K562 (cell line): ENCODE measurements around the gene FAM83F. TPM values are rescaled to one million over a fixed set of nuclear protein-coding genes. Genes with fewer than 3 reads are reported as not detected.

Experiments used
- ATAC-seq: fragments of 200-7000 bp; cut with Tn5 transposase; 3 replicates; pipeline ENCODE4 v1.9.1; 2020; ENCODE audit warnings: moderate library complexity
- BruUV-seq: library from RNA; stranded (reverse); fragments of 400-500 nt; replicated peaks from 2 replicates; lab custom pipeline; 2021; lab: Mats Ljungman, UMichigan
- CTCF ChIA-PET: fragments of 300-600 bp; formaldehyde crosslinking; extraction: SDS; loops from one replicate; lab custom pipeline; 2021; ENCODE audit warnings: low intra/inter-chr PET ratio; lab: Yijun Ruan, JAX
- POLR2A ChIA-PET: fragments of 300-600, 350-650 bp; sonication (Branson Sonifier 250); formaldehyde crosslinking; extraction: SDS; loops from one replicate; lab custom pipeline; 2021; ENCODE audit warnings: antibody characterized with exemption, inconsistent platforms; lab: Yijun Ruan, JAX
- DNase-seq, 4 experiments: peaks; one replicate each; pipeline versions ENCODE4 v3.0.0 to v3.0.0-alpha.2; 2011 to 2018; ENCODE audit warnings: low spot score in 3 of 4, mixed read lengths in 3 of 4; ENCODE audit errors: extremely low read depth in 1 of 4
- FAIRE-seq: peaks from 2 replicates; lab custom pipeline; 2011; peaks lifted over from hg19 to GRCh38; lab: Jason Lieb, UNC
- H2AFZ ChIP-seq: 2 replicates; pipeline ENCODE4 v1.6.0; 2011; ENCODE audit warnings: low read depth, low read length, control low read depth, inconsistent platforms
- H3K27ac ChIP-seq: fragments of 200-600 bp; 3 replicates; pipeline ENCODE4 v1.8.0; 2011; ENCODE audit warnings: low read depth, mild to moderate bottlenecking, control low read depth, inconsistent platforms, low read length, moderate library complexity, mixed read lengths; ENCODE audit errors: extremely low read depth
- H3K27me3 ChIP-seq, 2 experiments: fragments of 300-600 bp in 1 of 2; 2 replicates in 1 of 2; 3 replicates in 1 of 2; pipeline versions ENCODE4 v1.6.0 to v1.8.0; 2011; ENCODE audit warnings: inconsistent platforms in 2 of 2, low read length in 2 of 2, mild to moderate bottlenecking in 1 of 2, mixed read lengths in 1 of 2, moderate library complexity in 1 of 2; ENCODE audit not compliant: control insufficient read depth in 2 of 2, insufficient read depth in 2 of 2
- H3K36me3 ChIP-seq: fragments of 300-600 bp; 3 replicates; pipeline ENCODE4 v1.8.0; 2011; ENCODE audit warnings: mild to moderate bottlenecking, low read length, inconsistent platforms; ENCODE audit not compliant: control insufficient read depth, insufficient read depth
- H3K4me1 ChIP-seq, 2 experiments: fragments of 200-600 bp in 1 of 2; replicated peaks in 1 of 2; 2 replicates in 1 of 2; 3 replicates in 1 of 2; pipeline versions ENCODE4 v1.5.1 to v1.8.0; 2011; ENCODE audit warnings: inconsistent platforms in 2 of 2, low read length in 2 of 2, mild to moderate bottlenecking in 1 of 2, mixed read lengths in 1 of 2, moderate library complexity in 1 of 2; ENCODE audit not compliant: control insufficient read depth in 2 of 2, insufficient read depth in 2 of 2
- H3K4me2 ChIP-seq: 2 replicates; pipeline ENCODE4 v1.6.1; 2011; ENCODE audit warnings: low read length, control low read depth, inconsistent platforms, mixed read lengths; ENCODE audit not compliant: insufficient read depth
- H3K4me3 ChIP-seq: fragments of 200-600 bp; sonication (generic), shearing (Covaris generic); 2 replicates; pipeline ENCODE4 v1.5.1; 2016; ENCODE audit warnings: control low read depth, inconsistent platforms
- H3K79me2 ChIP-seq: fragments of 200-600 bp; 3 replicates; pipeline ENCODE4 v1.8.0; 2011; ENCODE audit warnings: low read length, inconsistent platforms; ENCODE audit not compliant: control insufficient read depth, insufficient read depth
- H3K9ac ChIP-seq, 2 experiments: 2 replicates each; pipeline versions ENCODE4 v1.6.0 to v1.6.1; 2011; ENCODE audit warnings: low read depth in 2 of 2, low read length in 2 of 2, control low read depth in 1 of 2, inconsistent platforms in 1 of 2, mild to moderate bottlenecking in 1 of 2, mixed read lengths in 1 of 2; ENCODE audit not compliant: insufficient read depth in 1 of 2
- H3K9me1 ChIP-seq: one replicate; pipeline ENCODE4 v1.6.0; 2011; ENCODE audit warnings: inconsistent platforms, mild to moderate bottlenecking, low read length, moderate library complexity; ENCODE audit not compliant: control insufficient read depth, insufficient read depth
- H3K9me3 ChIP-seq: replicated peaks from 2 replicates; pipeline ENCODE4 v1.5.1; 2011; ENCODE audit warnings: low read depth, low read length, inconsistent platforms; ENCODE audit not compliant: control insufficient read depth, insufficient read depth
- H4K20me1 ChIP-seq: replicated peaks from 2 replicates; pipeline ENCODE4 v1.6.1; 2011; ENCODE audit warnings: low read length, inconsistent platforms, mixed read lengths; ENCODE audit not compliant: control insufficient read depth, insufficient read depth
- BCL6 ChIP-seq: fragments of 250-450 bp; sonication (Bioruptor Pico); IDR thresholded peaks from 2 replicates; pipeline ENCODE4 v1.4.0; 2020
- C11orf30 ChIP-seq: fragments of 450-650 bp; IDR thresholded peaks from 2 replicates; pipeline ENCODE4 v1.6.1; 2016; ENCODE audit warnings: low read depth, mild to moderate bottlenecking
- CTCFL ChIP-seq: IDR thresholded peaks from 2 replicates; pipeline ENCODE4 v1.6.1; 2011; ENCODE audit warnings: borderline replicate concordance, low read depth, mild to moderate bottlenecking, moderate library complexity, low read length; ENCODE audit not compliant: insufficient read depth, poor library complexity, severe bottlenecking
- ELK1 ChIP-seq: sonication (generic); formaldehyde crosslinking; IDR thresholded peaks from 2 replicates; pipeline ENCODE4 v1.8.1; 2022; ENCODE audit warnings: missing genetic modification reagents
- EP300 ChIP-seq: IDR thresholded peaks from 2 replicates; pipeline ENCODE4 v1.6.1; 2012; ENCODE audit warnings: low read length, improper control_type of control experiment
- HDAC8 ChIP-seq: fragments of 450-650 bp; IDR thresholded peaks from 2 replicates; pipeline ENCODE4 v1.6.1; 2016; ENCODE audit warnings: mild to moderate bottlenecking, missing genetic modification characterization, moderate library complexity, missing compliant biosample characterization
- MAFG ChIP-seq: fragments of 450-650 bp; conservative IDR thresholded peaks from 2 replicates; pipeline ENCODE4 v1.6.1; 2016; ENCODE audit warnings: missing genetic modification characterization, missing compliant biosample characterization
- NFE2 ChIP-seq: IDR thresholded peaks from 2 replicates; pipeline ENCODE4 v1.6.1; 2014; ENCODE audit warnings: antibody characterized with exemption, low read depth
- PHB ChIP-seq: fragments of 250-450 bp; sonication (Bioruptor Pico); IDR thresholded peaks from 2 replicates; pipeline ENCODE4 v1.5.0; 2021
- POLR2AphosphoS5 ChIP-seq: IDR thresholded peaks from 2 replicates; pipeline ENCODE4 v1.6.1; 2011; ENCODE audit warnings: mild to moderate bottlenecking, low read depth, low read length, moderate library complexity; ENCODE audit not compliant: control insufficient read depth, insufficient read depth
- PRMT5 ChIP-seq: sonication (generic); formaldehyde crosslinking; IDR thresholded peaks from 2 replicates; pipeline ENCODE4 v1.5.0; 2020; ENCODE audit warnings: missing genetic modification reagents
- RAD21 ChIP-seq, 2 experiments: fragments of 250-450 bp in 1 of 2; fragments of 450-650 bp in 1 of 2; sonication (Bioruptor Pico) in 1 of 2; formaldehyde crosslinking in 1 of 2; IDR thresholded peaks in 1 of 2; conservative IDR thresholded peaks in 1 of 2; 2 replicates each; pipeline versions ENCODE4 v1.4.0 to v1.8.0; 2020 to 2022; ENCODE audit warnings: mild to moderate bottlenecking in 2 of 2, moderate library complexity in 1 of 2
- ZNF24 ChIP-seq: fragments of 450-650 bp; IDR thresholded peaks from 2 replicates; pipeline ENCODE4 v1.6.1; 2016
- ZNF316 ChIP-seq: fragments of 450-650 bp; IDR thresholded peaks from 2 replicates; pipeline ENCODE4 v1.6.1; 2016
- WGBS: fragments of 100-300 bp; shearing (Covaris generic); methylation state at CpG from one replicate; pipeline ENCODE4 v1.1.6; 2016; ENCODE audit warnings: low coverage, mixed read lengths; ENCODE audit not compliant: insufficient coverage; ENCODE audit errors: missing lambda C conversion rate; 5-methylcytosine and 5-hydroxymethylcytosine counted together
- in situ Hi-C: fragments of 300-500 bp; cut with MboI; formaldehyde crosslinking; loops from 4 replicates; pipeline ENCODE4 v1.15.0; 2018; ENCODE audit warnings: inconsistent platforms, mixed read lengths
- intact Hi-C: fragments of 100-400 bp; cut with micrococcal nuclease; formaldehyde crosslinking; loops from 2 replicates; pipeline ENCODE4 v1.14.2; 2022
- polyA plus RNA-seq, 8 experiments: library from polyadenylated mRNA; depleted of rRNA in 4 of 8; stranded (reverse) in 5 of 8; unstranded in 3 of 8; fragments of >200 nt; fragmentation: Nextera tagmentation in 2 of 8; fragmentation: Illumina TruSeq in 1 of 8; extraction: Ambion mirVana in 2 of 8; extraction: Trizol in 1 of 8; gene quantifications; 2 replicates each; pipeline versions ENCODE4 v1.2.1 to v1.2.3, GENCODE V29; 2011 to 2014; ENCODE audit warnings: inconsistent platforms in 1 of 8, missing spikeins in 1 of 8
- total RNA-seq, 7 experiments: library from RNA; depleted of rRNA in 6 of 7; stranded (reverse); fragments of >200 nt in 6 of 7; fragmentation: Illumina TruSeq in 2 of 7; extraction: Trizol in 2 of 7; gene quantifications; 2 replicates each; pipeline versions ENCODE4 v1.2.1 to v1.2.3, GENCODE V29; 2011 to 2021; ENCODE audit warnings: low replicate concordance in 1 of 7

Gene FAM83F
- total and polyA plus RNA-seq, 9 of the 15 experiments (the other 6 are each of a cell fraction or from before 2014, with no cell fraction given), result under 0.01 to 0.13 (median 0.04) TPM; not detected in 1

- TF ChIP-seq ELK1 (CRISPR knock-in tag) (no peak), ZNF316 (no peak), BCL6 (no peak), CTCFL (no peak)
Measured at GRCh38 chr22:40009951-40010671, 15.4 kb downstream of the FAM83F start (continued).

GRCh38 chr22:40010746-40011145 lies 16.0 kb downstream of the FAM83F start:
- no peaks in the 10 kb centered on the region for H3K9me3 ChIP-seq
- H3K4me1 ChIP-seq, result peaks cover 15 to 25% of the 10 kb centered on the region in 2 experiments
- TF ChIP-seq C11orf30 (peak; percentile 53; the same call in 1 of the 2 replicates), ZNF24 (no peak), EP300 (no peak), NFE2 (no peak), ZNF316 (peak; percentile 61), HDAC8 (no peak), PRMT5 (no peak), POLR2AphosphoS5 (no peak), PHB (CRISPR knock-in tag) (no peak), RAD21 (CRISPR knock-in tag; conservative IDR thresholded peaks at IDR 0.05 in 1 of 2, IDR thresholded peaks at IDR 0.05 in 1 of 2) (no peak), MAFG (0 out of 2 replicates have a peak, but pooled peaks have one; percentile 6)
- CTCF ChIA-PET, result no interaction called here
- no peaks in the 10 kb centered on the region for H3K79me2 ChIP-seq
- H3K9me1 ChIP-seq, result no peaks in the 10 kb centered on the region
- no peaks in the 10 kb centered on the region for H4K20me1 ChIP-seq
- POLR2A ChIA-PET, result interaction anchor here (0.7 to 1.3 kb wide), 3 partner anchors 11 to 53 kb away, joined by 3 read pairs; no protein-coding TSS in a partner anchor
- H3K36me3 ChIP-seq, result no peaks in the 10 kb centered on the region
- no peak for FAIRE-seq
- peak overlapping the region in 1 of 2 experiments; percentile 55; a peak in 1 of 4 replicates for H3K9ac ChIP-seq
- H3K27me3 ChIP-seq, result peaks cover 0 to 8% of the 10 kb centered on the region in 2 experiments; a peak in 1 of 5 replicates
- no peak overlapping the region for H3K4me3 ChIP-seq
- BruUV-seq, result no TSS peak
- 38% methylated on average over 6 of the region's 6 CpGs for WGBS
- no peak overlapping the region for H3K27ac ChIP-seq
- no peak for DNase-seq
- in situ Hi-C loops (no loop called here), intact Hi-C loops (no loop called here)
- no peak for ATAC-seq
- no peak overlapping the region for H3K4me2 ChIP-seq
- H2AFZ ChIP-seq, result no peak overlapping the region
